Thyroid gland (tissue), 4 donors: Measurements from ENCODE around the gene THAP12. TPM values are rescaled to one million over a fixed set of nuclear protein-coding genes. Genes with fewer than 3 reads are reported as not detected.
"Not testable (repeated sequence)": the region's sequence is repeated elsewhere in the genome, so short reads cannot be mapped to it uniquely, and the experiment has no call there.

Experiments
- DNase-seq, 2 donors: peaks; one replicate each; pipeline ENCODE4 v3.0.0-alpha.2; 2019
- H3K27ac ChIP-seq, 3 donors: fragments of 200-600 bp; sonication (generic); 1 replicate in 2 of 3; 2 replicates in 1 of 3; pipeline ENCODE4 v1.5.1; 2016 to 2019; ENCODE audit warnings: mild to moderate bottlenecking in 1 of 3, moderate library complexity in 1 of 3
- H3K27me3 ChIP-seq: fragments of 200-600 bp; sonication (generic); one replicate; pipeline ENCODE4 v1.5.1; 2019
- H3K36me3 ChIP-seq, 2 donors: fragments of 200-600 bp; sonication (generic); one replicate each; pipeline ENCODE4 v1.5.1; 2016 to 2019
- H3K4me1 ChIP-seq, 2 donors: fragments of 200-600 bp; sonication (generic); one replicate each; pipeline ENCODE4 v1.5.1; 2017 to 2019
- H3K4me3 ChIP-seq, 3 donors: fragments of 200-600 bp; sonication (generic); replicated peaks in 1 of 3; 1 replicate in 2 of 3; 2 replicates in 1 of 3; pipeline ENCODE4 v1.5.1; 2016; ENCODE audit warnings: mild to moderate bottlenecking in 1 of 3
- H3K9me3 ChIP-seq: fragments of 200-600 bp; sonication (generic); one replicate; pipeline ENCODE4 v1.5.1; 2017
- POLR2A ChIP-seq, 2 donors: fragments of 450-650 bp; IDR thresholded peaks; one replicate each; pipeline ENCODE4 v1.6.1; 2017; ENCODE audit warnings: antibody characterized with exemption in 2 of 2, mild to moderate bottlenecking in 2 of 2, moderate library complexity in 1 of 2
- WGBS, 2 donors: methylation state at CpG; one replicate each; pipeline ENCODE4 v1.1.5; 2017; 5-methylcytosine and 5-hydroxymethylcytosine counted together
- intact Hi-C: fragments of 100-400 bp; cut with DNase I; formaldehyde crosslinking; loops from one replicate; pipeline ENCODE4 v1.15.1; 2023
- total RNA-seq, 4 donors: library from RNA; depleted of rRNA; stranded (reverse); fragments of >200 nt; gene quantifications; one replicate each; pipeline ENCODE4 v1.2.3, GENCODE V29; 2016
- TF ChIP-seq, protein P1 (sequence below), 6 experiments: fragments of 200-600 bp in 3 of 6; fragments of 450-650 bp in 3 of 6; sonication (generic) in 3 of 6; IDR thresholded peaks; one replicate each; pipeline ENCODE4 v1.5.1; 2016 to 2019; ENCODE audit warnings: antibody characterized with exemption in 6 of 6, mild to moderate bottlenecking in 2 of 6, inconsistent platforms in 1 of 6, moderate library complexity in 1 of 6

The THAP12 gene
- total RNA-seq, 4 donors from 2014 or later, result 36.4 to 61.9 (median 43.9) TPM

DNA sequence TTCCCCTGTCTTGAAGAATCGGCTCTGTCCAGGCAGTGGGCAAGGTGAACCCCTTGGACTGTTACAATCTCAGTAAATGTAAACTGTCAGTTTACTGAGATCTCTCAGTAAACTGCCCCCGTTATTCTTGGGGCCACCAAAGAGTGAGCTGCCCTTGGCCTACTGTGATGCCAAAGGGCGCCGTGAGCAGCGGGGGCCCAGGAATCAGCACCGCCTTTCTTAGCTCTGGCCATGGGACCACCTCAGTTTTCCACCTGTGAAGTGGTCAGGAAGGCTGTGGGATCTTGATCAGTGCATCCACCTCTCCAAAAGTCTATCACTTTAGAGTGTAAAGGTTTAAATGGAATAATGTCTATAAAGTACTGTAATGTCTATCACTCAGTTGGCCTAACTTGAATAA is 57.1 kb downstream of the THAP12 start:
- peaks cover 3% of the 10 kb centered on the region for H3K27me3 ChIP-seq
- H3K4me3 ChIP-seq, result no peak overlapping the region
- no peaks in the 10 kb centered on the region for H3K36me3 ChIP-seq
- DNase-seq, result no peak
- H3K4me1 ChIP-seq, result peaks cover 0 to 5% of the 10 kb centered on the region in 2 donors
- 91 to 100% methylated on average over 6 of the region's 6 CpGs for WGBS, 2 donors
- H3K9me3 ChIP-seq, result no peaks in the 10 kb centered on the region
- H3K27ac ChIP-seq, result no peak overlapping the region
- intact Hi-C loops, result no loop called here
- TF ChIP-seq POLR2A (IDR thresholded peaks at IDR 0.05), result no peak
- TF ChIP-seq, protein P1, sequence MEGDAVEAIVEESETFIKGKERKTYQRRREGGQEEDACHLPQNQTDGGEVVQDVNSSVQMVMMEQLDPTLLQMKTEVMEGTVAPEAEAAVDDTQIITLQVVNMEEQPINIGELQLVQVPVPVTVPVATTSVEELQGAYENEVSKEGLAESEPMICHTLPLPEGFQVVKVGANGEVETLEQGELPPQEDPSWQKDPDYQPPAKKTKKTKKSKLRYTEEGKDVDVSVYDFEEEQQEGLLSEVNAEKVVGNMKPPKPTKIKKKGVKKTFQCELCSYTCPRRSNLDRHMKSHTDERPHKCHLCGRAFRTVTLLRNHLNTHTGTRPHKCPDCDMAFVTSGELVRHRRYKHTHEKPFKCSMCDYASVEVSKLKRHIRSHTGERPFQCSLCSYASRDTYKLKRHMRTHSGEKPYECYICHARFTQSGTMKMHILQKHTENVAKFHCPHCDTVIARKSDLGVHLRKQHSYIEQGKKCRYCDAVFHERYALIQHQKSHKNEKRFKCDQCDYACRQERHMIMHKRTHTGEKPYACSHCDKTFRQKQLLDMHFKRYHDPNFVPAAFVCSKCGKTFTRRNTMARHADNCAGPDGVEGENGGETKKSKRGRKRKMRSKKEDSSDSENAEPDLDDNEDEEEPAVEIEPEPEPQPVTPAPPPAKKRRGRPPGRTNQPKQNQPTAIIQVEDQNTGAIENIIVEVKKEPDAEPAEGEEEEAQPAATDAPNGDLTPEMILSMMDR (IDR thresholded peaks at IDR 0.05), result no peak

GRCh38 chr11:76323375-76323774 is 57.6 kb downstream of the THAP12 start:
- intact Hi-C loops, H3K4me3 ChIP-seq, H3K27me3 ChIP-seq, H3K36me3 ChIP-seq, DNase-seq, H3K9me3 ChIP-seq, H3K27ac ChIP-seq, H3K4me1 ChIP-seq: not testable (repeated sequence)
- 97 to 100% methylated on average over 2 of the region's 2 CpGs for WGBS, 2 donors

DNA sequence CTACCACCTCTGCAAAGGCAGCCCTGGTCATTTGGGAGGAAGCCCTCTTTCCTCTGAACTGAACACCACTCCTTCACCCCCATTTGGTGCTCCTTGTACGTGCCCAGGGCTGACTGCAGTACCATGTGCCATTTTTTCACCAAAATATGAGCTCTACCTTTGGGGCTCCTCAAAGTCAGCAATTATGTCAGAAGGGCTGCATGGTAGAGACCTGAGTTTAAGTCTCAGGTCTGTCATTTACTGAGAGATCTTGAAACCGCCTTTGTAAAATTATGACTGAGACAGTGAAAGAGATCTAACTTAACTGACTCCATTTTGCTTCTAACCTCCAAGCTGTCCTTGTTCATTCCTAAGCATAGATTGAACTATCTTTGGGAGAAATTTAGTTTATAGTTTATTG is 58.0 kb downstream of the THAP12 start:
- Histone ChIP-seq H3K27ac (no peak overlapping the region), H3K36me3 (no peaks in the 10 kb centered on the region), H3K9me3 (no peaks in the 10 kb centered on the region), H3K4me1 (peaks cover 0 to 8% of the 10 kb centered on the region in 2 donors), H3K4me3 (no peak overlapping the region), H3K27me3 (peaks cover 3% of the 10 kb centered on the region)
- intact Hi-C loops, result no loop called here
- no peak for TF ChIP-seq POLR2A (IDR thresholded peaks at IDR 0.05)
- TF ChIP-seq, protein P1 (IDR thresholded peaks at IDR 0.05), result no peak
- 98 to 100% methylated on average over 2 of the region's 2 CpGs for WGBS, 2 donors
- DNase-seq, result no peak

DNA sequence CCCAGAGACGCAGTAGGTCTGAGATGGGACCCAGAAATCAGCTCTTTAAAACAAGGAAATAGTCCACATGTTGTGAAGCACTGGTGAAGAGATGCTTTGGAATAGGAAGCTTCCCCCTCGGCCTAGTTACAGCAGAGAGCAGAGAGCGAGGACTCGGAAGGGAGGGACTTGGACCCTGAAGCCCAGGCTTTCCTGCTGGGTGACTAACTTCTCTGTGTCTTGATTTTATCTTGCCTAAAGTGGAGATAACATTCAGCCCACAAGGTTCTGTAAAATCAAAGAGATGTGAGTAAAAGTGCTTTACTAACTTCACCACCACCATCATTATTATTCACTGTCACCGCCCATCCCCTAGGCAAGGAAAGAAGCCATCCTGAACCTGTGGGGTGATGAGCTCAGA is 58.4 kb downstream of the THAP12 start:
- TF ChIP-seq, protein P1 (IDR thresholded peaks at IDR 0.05), result no peak
- no peak for TF ChIP-seq POLR2A (IDR thresholded peaks at IDR 0.05)
- H3K9me3 ChIP-seq, result no peaks in the 10 kb centered on the region
- no peak overlapping the region for H3K4me3 ChIP-seq
- intact Hi-C loops, result no loop called here
- peaks cover 3% of the 10 kb centered on the region for H3K27me3 ChIP-seq
- 74 to 88% methylated on average over 5 of the region's 5 CpGs for WGBS, 2 donors
- H3K4me1 ChIP-seq, result peaks cover 0 to 10% of the 10 kb centered on the region in 2 donors
- no peak overlapping the region for H3K27ac ChIP-seq
- DNase-seq, result no peak
- no peaks in the 10 kb centered on the region for H3K36me3 ChIP-seq

GRCh38 chr11:76321820-76322524 is 59.0 kb downstream of the THAP12 start:
- H3K9me3 ChIP-seq, result no peaks in the 10 kb centered on the region
- peaks cover 0 to 12% of the 10 kb centered on the region in 2 donors for H3K4me1 ChIP-seq
- intact Hi-C loops, result no loop called here
- no peak for TF ChIP-seq POLR2A (IDR thresholded peaks at IDR 0.05)
- TF ChIP-seq, protein P1 (IDR thresholded peaks at IDR 0.05), result no peak
- peaks cover 3% of the 10 kb centered on the region for H3K27me3 ChIP-seq
- no peaks in the 10 kb centered on the region for H3K36me3 ChIP-seq
- DNase-seq, result no peak
- no peak overlapping the region for H3K27ac ChIP-seq
- WGBS, 2 donors, result 23 to 27% methylated on average over 13 to 22 of the region's 59 CpGs
- H3K4me3 ChIP-seq, result no peak overlapping the region
